ENCODE results near the gene ORM1. TPM values are rescaled to one million over a fixed set of nuclear protein-coding genes. Genes with fewer than 3 reads are reported as not detected.
A peak's percentile ranks its signal among the peaks of the same experiment; 100 is the strongest.

ORM1 gene
- total RNA-seq, 1 experiment from 2014 or later = 4.4 TPM

GRCh38 chr9:114288193-114289091 lies 34.5 kb upstream of the ORM1 start:
- Histone ChIP-seq H3K23me2 (ENCODE audit: insufficient read length, low read depth, low read length, poor library complexity, severe bottlenecking) (no peaks in the 10 kb centered on the region), H4K91ac (ENCODE audit: insufficient read length, low read depth, low read length) (no peak overlapping the region), H3K9me3 (ENCODE audit: control insufficient read depth, low read depth, low read length) (no peaks in the 10 kb centered on the region), H2BK120ac (ENCODE audit: low read depth, low read length, poor library complexity, severe bottlenecking) (no peak overlapping the region), H2BK20ac (ENCODE audit: low read depth, low read length, poor library complexity, severe bottlenecking) (no peak overlapping the region), H3K79me2 (ENCODE audit: insufficient read depth, low read length) (no peaks in the 10 kb centered on the region), H3K9ac (ENCODE audit: extremely low read depth, insufficient read length, low read length) (no peak overlapping the region), H2AK5ac (ENCODE audit: insufficient read length, low read length) (no peak overlapping the region), H4K8ac (replicated peaks; ENCODE audit: insufficient read length, low read depth, low read length) (no peak overlapping the region), H2BK5ac (ENCODE audit: insufficient read length, low read length) (no peak overlapping the region), H3K14ac (ENCODE audit: insufficient read depth, low read length) (peak overlapping the region; percentile 62), H2AFZ (ENCODE audit: low read length) (no peak overlapping the region), H3K4ac (ENCODE audit: low read depth, low read length) (no peak overlapping the region), H2BK15ac (ENCODE audit: low read depth, low read length) (no peak overlapping the region), H3K23ac (ENCODE audit: insufficient read length, low read depth, low read length) (no peak overlapping the region), H3K56ac (ENCODE audit: insufficient read length, low read depth, low read length) (no peak overlapping the region), H3K18ac (ENCODE audit: insufficient read length, low read depth, low read length) (peak overlapping the region; percentile 59), H3K79me1 (ENCODE audit: insufficient read depth, low read depth, low read length, poor library complexity, severe bottlenecking) (no peaks in the 10 kb centered on the region), H3K4me1 (ENCODE audit: insufficient read depth, low read length) (0 out of 2 replicates have a peak, but pooled peaks cover 3% of the 10 kb centered on the region), H3T11ph (ENCODE audit: low read length) (no peak overlapping the region), H3K4me2 (ENCODE audit: insufficient read depth, insufficient read length, low read length) (no peak overlapping the region), H3K27me3 (ENCODE audit: insufficient read depth, low read length) (no peaks in the 10 kb centered on the region), H3K27ac (ENCODE audit: insufficient read length, low read depth, low read length) (no peak overlapping the region), H2BK12ac (ENCODE audit: insufficient read length, low read depth, low read length) (no peak overlapping the region), H4K20me1 (ENCODE audit: control insufficient read depth, insufficient read depth, insufficient read length) (no peaks in the 10 kb centered on the region), H4K5ac (ENCODE audit: insufficient read length, low read depth, low read length) (no peak overlapping the region)
- TF ChIP-seq CTCF (conservative IDR thresholded peaks at IDR 0.05) = no peak
- H3K27ac Mint-ChIP-seq = peak overlapping the region in 2 of 3 experiments; percentile 79 to 92; a peak in 3 of 7 replicates
- peaks cover 7 to 19% (median 9%) of the 10 kb centered on the region in 3 experiments for H3K36me3 Mint-ChIP-seq (ENCODE audit: insufficient read depth in 1 of 3, low read depth in 3 of 3)
- H3K9me3 Mint-ChIP-seq = no peaks in the 10 kb centered on the region; a peak in 1 of 5 replicates
- peak overlapping the region in 1 of 2 experiments; percentile 23; a peak in 1 of 5 replicates for H3K4me3 Mint-ChIP-seq
- H3K4me1 Mint-ChIP-seq = peaks cover 14 to 29% of the 10 kb centered on the region in 2 experiments
- no peaks in the 10 kb centered on the region for H3K27me3 Mint-ChIP-seq (ENCODE audit: low read depth)
- peak; percentile 56 for DNase-seq
- no CpG with 5 or more reads among the region's 23 CpGs for WGBS (ENCODE audit: extremely low coverage, insufficient read length, low lambda C conversion rate)
